Measurements from ENCODE around the gene DPYSL5. TPM values are rescaled to one million over a fixed set of nuclear protein-coding genes. Genes with fewer than 3 reads are reported as not detected.
"Not testable (repeated sequence)": the region's sequence is repeated elsewhere in the genome, so short reads cannot be mapped to it uniquely, and the experiment has no call there.

DPYSL5 gene
- total RNA-seq, 1 donor from 2014 or later, result not detected

DNA sequence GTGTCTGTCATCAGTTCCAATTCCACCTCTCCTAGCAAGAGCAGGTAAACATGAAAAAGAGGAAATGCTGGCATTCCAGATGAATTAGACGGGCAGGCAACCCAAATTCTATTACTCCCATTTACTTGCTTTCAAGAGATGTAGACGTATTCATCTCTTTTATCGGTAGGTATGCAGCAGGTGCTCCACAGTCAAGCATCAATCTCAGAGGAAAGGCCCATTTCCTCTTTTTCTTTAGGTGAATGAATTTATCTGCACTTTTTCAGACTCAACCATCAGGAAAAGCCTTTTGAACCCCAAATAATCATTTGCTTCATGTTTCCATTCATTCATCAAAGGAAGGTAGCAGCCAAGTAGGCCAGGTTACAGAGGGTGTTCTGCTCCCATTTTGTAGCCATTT, 27.9 kb downstream of the DPYSL5 start:
- DNase-seq, result no peak

GRCh38 chr2:26876260-26876659, 28.3 kb downstream of the DPYSL5 start:
- DNase-seq, result no peak

- no peak for DNase-seq
Observed at GRCh38 chr2:26877276-26877675, 29.3 kb downstream of the DPYSL5 start.

DNA sequence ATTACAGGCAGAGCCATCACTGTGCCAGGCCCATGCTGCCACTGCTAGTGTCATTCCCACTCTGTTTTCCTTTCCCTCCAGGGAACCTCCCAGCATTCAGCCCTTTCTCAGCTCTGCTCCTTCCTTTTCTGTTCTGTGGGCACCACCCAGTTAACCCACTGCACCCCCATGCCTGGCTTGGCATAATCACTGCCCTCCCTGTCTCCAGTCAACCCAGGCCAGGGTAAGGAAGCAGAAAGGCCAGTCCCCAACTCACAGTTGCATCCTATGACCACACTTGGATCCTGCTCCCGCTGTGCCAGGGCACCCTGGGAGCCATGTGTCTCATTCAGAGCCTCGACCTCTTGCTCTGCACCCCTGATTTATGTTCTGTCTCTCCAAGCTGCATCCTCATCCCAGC, 32.2 kb downstream of the DPYSL5 start:
- no peak for DNase-seq

DNA sequence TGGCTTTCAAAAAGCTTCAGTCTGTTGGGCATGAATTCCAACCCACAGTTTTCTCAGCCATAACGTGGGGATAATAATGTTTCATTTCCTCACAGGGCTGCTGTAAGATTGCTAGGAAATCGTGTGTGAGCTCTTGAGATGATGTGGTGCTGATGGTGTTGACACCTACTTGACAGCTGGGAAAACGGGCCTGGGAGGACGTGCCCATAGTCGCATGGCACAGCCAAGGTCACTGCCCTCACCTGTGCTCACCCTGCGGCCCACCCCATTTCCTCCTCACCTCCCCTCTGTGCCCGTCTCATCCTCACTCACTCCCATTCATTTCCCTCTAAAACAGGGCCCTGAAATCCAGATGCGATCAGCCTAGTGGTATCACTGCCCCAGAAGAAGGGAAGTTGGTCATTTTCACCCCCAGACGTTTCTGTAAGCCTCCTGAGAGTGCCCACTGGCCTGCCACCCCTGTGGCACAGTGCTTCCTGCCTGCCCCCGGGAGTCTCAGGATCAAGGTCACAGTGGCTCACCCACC, 33.0 kb downstream of the DPYSL5 start:
- no peak for DNase-seq

DNA sequence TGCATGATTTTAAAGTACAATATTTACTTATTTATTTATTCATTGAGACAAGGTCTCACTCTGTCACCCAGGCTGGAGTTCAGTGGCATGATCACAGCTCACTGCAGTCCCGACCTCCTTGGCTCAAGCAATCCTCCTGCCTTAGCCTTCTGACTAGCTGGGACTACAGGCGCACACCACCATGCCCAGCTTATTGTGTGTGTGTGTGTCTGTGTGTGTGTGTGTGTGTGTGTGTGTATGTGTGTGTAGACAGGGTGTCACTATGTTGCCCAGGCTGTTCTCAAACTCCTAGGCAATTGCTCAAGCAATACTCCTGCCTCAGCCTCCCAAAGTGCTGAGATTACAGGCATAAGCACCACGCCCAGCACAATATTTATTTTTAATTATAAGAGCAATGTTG, 34.3 kb downstream of the DPYSL5 start:
- DNase-seq, result not testable (repeated sequence)

DNA sequence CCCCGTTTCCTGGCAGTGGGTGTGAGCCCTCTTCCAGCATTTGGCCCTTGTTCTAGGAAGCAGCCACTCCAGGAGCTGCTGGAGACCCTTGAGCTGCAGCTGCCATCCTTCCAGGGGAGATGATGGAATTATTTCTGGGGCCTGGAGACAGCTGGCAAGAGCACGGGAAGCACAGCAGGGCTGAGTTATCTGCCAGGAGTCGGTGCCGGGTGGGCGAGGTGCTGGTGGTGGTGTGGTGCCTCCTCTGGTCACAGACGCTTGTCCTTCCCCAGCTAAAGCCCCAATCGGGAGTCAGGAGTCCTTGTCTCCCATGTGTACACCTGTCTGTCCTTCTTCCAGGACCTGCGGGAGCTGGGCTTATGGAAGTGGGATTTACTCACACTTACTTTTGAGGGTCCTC, 36.0 kb downstream of the DPYSL5 start:
- no peak for DNase-seq

DNA sequence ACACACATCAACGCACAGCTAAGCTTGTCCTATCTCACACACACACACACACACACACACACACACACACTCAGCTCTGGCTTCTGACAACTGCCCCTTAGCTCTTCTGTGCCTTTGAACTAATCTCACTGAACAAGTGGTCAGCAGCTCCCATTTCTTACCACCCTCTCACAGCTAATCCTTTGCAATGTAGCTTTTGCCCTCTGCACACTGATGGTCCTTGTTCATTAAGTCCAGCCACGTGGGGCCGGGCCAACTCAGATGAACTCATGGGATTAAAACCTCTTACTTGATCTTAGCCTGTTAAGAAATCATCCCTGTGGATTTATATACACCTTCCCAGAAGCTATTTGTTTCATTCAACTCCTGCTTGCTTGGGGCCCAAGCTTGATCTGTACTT, 36.6 kb downstream of the DPYSL5 start:
- DNase-seq, result no peak

DNA sequence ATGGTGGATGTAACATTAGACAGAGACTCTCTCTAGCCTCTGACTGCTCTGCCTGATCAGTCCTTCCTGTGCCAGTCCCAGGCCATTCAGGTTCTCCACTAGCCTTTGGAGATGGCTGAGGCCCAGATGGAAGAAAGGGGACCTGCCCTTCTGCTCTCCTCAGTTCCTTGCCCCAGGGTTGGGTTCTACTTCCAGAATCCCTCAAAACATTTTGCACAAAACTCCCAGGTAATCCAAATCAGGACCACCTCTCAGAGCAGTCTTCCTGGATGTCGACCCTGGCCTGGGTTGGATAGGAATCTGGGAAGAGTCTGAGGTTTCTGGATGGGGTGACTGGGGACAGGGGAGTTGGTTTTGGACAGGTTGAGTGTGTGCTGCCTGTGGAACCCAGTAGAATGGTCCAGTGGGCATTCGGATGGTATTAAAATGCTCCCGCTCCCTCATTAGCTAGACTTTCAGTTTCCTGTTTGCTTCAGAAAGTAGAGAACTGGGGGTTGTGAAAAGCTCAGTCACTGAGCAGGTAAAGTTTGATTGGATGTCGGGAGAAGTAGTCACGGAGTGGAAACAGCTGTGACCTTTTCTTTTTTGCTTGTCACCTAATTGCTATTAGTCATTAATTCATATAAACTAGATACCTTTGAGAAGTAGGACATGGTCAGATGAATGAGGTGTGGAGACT, 37.9 kb downstream of the DPYSL5 start:
- no peak for DNase-seq

- no peak for DNase-seq
Observed at GRCh38 chr2:26886736-26887135, 38.8 kb downstream of the DPYSL5 start.

- DNase-seq, result no peak
Observed at GRCh38 chr2:26887151-26887550, 39.2 kb downstream of the DPYSL5 start.

GRCh38 chr2:26889796-26890195, 41.9 kb downstream of the DPYSL5 start:
- no peak for DNase-seq

GRCh38 chr2:26890341-26891000, 42.5 kb downstream of the DPYSL5 start:
- no peak for DNase-seq

- no peak for DNase-seq
Observed at GRCh38 chr2:26892133-26892532, 44.2 kb downstream of the DPYSL5 start.

- no peak for DNase-seq
Observed at GRCh38 chr2:26892922-26893524, 45.1 kb downstream of the DPYSL5 start.

DNA sequence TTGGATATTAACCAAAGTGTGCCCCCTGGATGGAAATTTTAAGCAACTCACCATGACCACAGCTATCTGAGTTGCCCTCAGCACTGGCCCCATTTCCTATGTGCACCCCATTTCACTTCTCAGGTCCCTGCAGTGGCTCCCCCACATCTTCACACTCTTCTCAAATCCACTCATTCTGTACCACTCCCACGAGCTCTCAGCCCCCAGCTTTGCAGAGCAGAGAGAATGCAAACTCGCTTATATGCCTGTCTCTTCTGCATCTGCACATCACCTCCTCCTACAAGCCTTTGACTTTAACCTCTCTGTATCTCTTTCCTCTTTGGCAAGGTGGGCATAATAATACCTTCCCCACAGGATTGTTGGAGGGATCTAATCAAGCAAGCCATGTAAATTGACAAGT, 46.2 kb downstream of the DPYSL5 start:
- no peak for DNase-seq

- no peak for DNase-seq
Observed at GRCh38 chr2:26897807-26898479, 50.0 kb downstream of the DPYSL5 start.

GRCh38 chr2:26898480-26899078, 50.6 kb downstream of the DPYSL5 start:
- DNase-seq, result no peak

- DNase-seq, result no peak
Observed at GRCh38 chr2:26899500-26900164, 51.7 kb downstream of the DPYSL5 start.

- DNase-seq, result no peak
Observed at GRCh38 chr2:26900831-26901321, 52.9 kb downstream of the DPYSL5 start.

DNA sequence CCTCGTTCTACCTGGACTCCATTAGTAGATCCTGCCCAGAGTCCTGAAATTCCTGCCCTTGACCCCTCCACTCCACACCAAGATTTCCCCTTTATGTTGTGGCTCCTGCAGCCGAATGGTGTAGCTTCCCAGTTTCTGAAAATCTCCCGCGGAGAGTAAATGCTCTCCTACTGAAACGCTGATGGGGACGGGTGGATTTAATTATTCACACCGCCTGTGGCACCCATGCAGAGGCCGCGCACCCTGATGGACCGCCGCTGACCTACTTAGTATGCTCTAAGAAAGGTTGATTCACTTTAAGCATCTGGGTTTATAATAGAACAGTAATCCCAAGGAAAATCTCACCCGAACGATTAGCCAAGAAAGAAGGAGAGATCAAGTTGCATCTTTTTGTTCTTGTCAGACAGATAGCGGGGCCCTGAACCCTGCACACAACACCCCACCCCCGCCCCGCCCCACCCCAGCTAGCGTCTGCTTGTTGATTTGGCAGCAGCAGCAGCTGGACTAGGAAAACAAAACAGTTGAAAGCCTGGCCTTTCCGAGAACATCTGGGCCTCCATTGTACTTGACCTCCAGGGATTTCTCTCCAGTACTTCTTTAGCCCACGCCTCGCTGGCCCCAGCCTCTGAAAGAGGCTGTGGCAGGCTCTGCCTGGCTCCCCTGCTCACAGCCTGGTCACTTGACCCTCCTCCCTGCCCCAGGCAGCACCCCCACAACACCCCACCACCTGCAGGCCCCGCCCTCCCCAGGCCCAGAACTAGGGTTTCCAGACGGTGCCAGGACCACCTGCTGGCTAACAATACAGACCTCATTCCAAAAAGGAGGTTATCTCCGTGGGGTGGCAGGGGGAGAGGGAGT, 53.6 kb downstream of the DPYSL5 start:
- DNase-seq, result no peak
